CD14-positive monocyte (primary cell): ENCODE measurements around the gene GPR37L1. TPM values are rescaled to one million over a fixed set of nuclear protein-coding genes. Genes with fewer than 3 reads are reported as not detected.
A peak's percentile ranks its signal among the peaks of the same experiment; 100 is the strongest.

Experiments used
- DNase-seq, 3 donors: peaks; one replicate each; pipeline ENCODE4 v3.0.0-alpha.2; 2011 to 2022
- H2AFZ ChIP-seq: 2 replicates; pipeline ENCODE4 v1.6.0; 2012; ENCODE audit warnings: mild to moderate bottlenecking, low read depth, low read length, inconsistent platforms; ENCODE audit not compliant: insufficient read depth, poor library complexity, severe bottlenecking
- H3K27ac ChIP-seq, 2 donors: 1 replicate in 1 of 2; 2 replicates in 1 of 2; pipeline ENCODE4 v1.5.1; 2012 to 2013; ENCODE audit warnings: low read length in 2 of 2, control low read depth in 1 of 2, inconsistent platforms in 1 of 2, low read depth in 1 of 2, mild to moderate bottlenecking in 1 of 2
- H3K27me3 ChIP-seq, 2 donors: one replicate each; pipeline versions ENCODE4 v1.6.0 to v1.6.1; 2011 to 2013; ENCODE audit warnings: low read length in 2 of 2; ENCODE audit not compliant: control insufficient read depth in 2 of 2, insufficient read depth in 2 of 2
- H3K36me3 ChIP-seq, 2 donors: replicated peaks in 1 of 2; 1 replicate in 1 of 2; 2 replicates in 1 of 2; pipeline versions ENCODE4 v1.5.1 to v1.6.1; 2012 to 2013; ENCODE audit warnings: low read length in 2 of 2, control low read depth in 1 of 2, inconsistent platforms in 1 of 2, mild to moderate bottlenecking in 1 of 2; ENCODE audit not compliant: insufficient read depth in 2 of 2, control insufficient read depth in 1 of 2
- H3K4me1 ChIP-seq, 2 donors: 1 replicate in 1 of 2; 2 replicates in 1 of 2; pipeline versions ENCODE4 v1.5.1 to v1.6.1; 2012 to 2013; ENCODE audit warnings: low read length in 2 of 2, control low read depth in 1 of 2, inconsistent platforms in 1 of 2, mild to moderate bottlenecking in 1 of 2, moderate library complexity in 1 of 2; ENCODE audit not compliant: insufficient read depth in 2 of 2, control insufficient read depth in 1 of 2
- H3K4me2 ChIP-seq: replicated peaks from 2 replicates; pipeline ENCODE3; 2012; ENCODE audit warnings: low read length, moderate library complexity, mild to moderate bottlenecking; ENCODE audit not compliant: poor library complexity, severe bottlenecking; ENCODE audit errors: extremely low read depth
- H3K4me3 ChIP-seq, 3 experiments: fragments of 200-600 bp in 1 of 3; sonication (generic) in 1 of 3; replicated peaks in 1 of 3; 1 replicate in 2 of 3; 2 replicates in 1 of 3; pipeline ENCODE4 v1.5.1; 2011 to 2013; ENCODE audit warnings: low read length in 3 of 3, mild to moderate bottlenecking in 3 of 3, control low read depth in 2 of 3, low read depth in 2 of 3, inconsistent platforms in 1 of 3, moderate library complexity in 1 of 3
- H3K79me2 ChIP-seq: 2 replicates; pipeline ENCODE4 v1.6.0; 2012; ENCODE audit warnings: mild to moderate bottlenecking, control low read depth, inconsistent platforms, low read length, moderate library complexity; ENCODE audit not compliant: insufficient read depth
- H3K9ac ChIP-seq: 2 replicates; pipeline ENCODE4 v1.6.0; 2017; ENCODE audit warnings: low read length, mild to moderate bottlenecking; ENCODE audit not compliant: insufficient read depth, poor library complexity, severe bottlenecking
- H3K9me3 ChIP-seq, 2 donors: replicated peaks in 1 of 2; 1 replicate in 1 of 2; 2 replicates in 1 of 2; pipeline versions ENCODE4 v1.5.1 to v1.6.1; 2012 to 2013; ENCODE audit warnings: low read length in 2 of 2, control low read depth in 1 of 2; ENCODE audit not compliant: control insufficient read depth in 1 of 2, insufficient read depth in 1 of 2
- H4K20me1 ChIP-seq: 2 replicates; pipeline ENCODE4 v1.6.0; 2012; ENCODE audit warnings: mild to moderate bottlenecking, low read length, control low read depth, moderate library complexity; ENCODE audit not compliant: insufficient read depth
- H3K27ac Mint-ChIP-seq, 7 donors: one replicate each; pipeline ENCODE4 v1.8.0; 2020; ENCODE audit warnings: mild to moderate bottlenecking in 7 of 7, mixed read lengths in 7 of 7, moderate library complexity in 6 of 7, inconsistent platforms in 2 of 7
- H3K27me3 Mint-ChIP-seq, 3 donors: one replicate each; pipeline ENCODE4 v1.8.0; 2021 to 2022; ENCODE audit warnings: low read depth in 3 of 3, mild to moderate bottlenecking in 3 of 3, mixed read lengths in 3 of 3, moderate library complexity in 3 of 3, inconsistent platforms in 1 of 3
- H3K36me3 Mint-ChIP-seq, 2 donors: one replicate each; pipeline ENCODE4 v1.8.0; 2020; ENCODE audit warnings: mixed read lengths in 2 of 2, inconsistent platforms in 1 of 2, mild to moderate bottlenecking in 1 of 2
- H3K4me1 Mint-ChIP-seq: one replicate; pipeline ENCODE4 v1.8.0; 2020; ENCODE audit warnings: mild to moderate bottlenecking, mixed read lengths
- H3K4me3 Mint-ChIP-seq, 2 donors: one replicate each; pipeline ENCODE4 v1.8.0; 2020; ENCODE audit warnings: mild to moderate bottlenecking in 2 of 2, mixed read lengths in 2 of 2, moderate library complexity in 1 of 2
- H3K9me3 Mint-ChIP-seq, 7 donors: one replicate each; pipeline ENCODE4 v1.8.0; 2020 to 2022; ENCODE audit warnings: mixed read lengths in 7 of 7, mild to moderate bottlenecking in 6 of 7, moderate library complexity in 6 of 7, inconsistent platforms in 2 of 7
- WGBS: methylation state at CpG from one replicate; pipeline ENCODE4 v1.1.5; 2013; ENCODE audit warnings: missing lambda C conversion rate; ENCODE audit not compliant: insufficient coverage; 5-methylcytosine and 5-hydroxymethylcytosine counted together
- intact Hi-C, 2 donors: fragments of 100-400 bp; cut with micrococcal nuclease; formaldehyde crosslinking; loops; one replicate each; pipeline versions ENCODE4 v1.15.0 to v1.15.1; 2023
- polyA plus RNA-seq, 3 donors: library from polyadenylated mRNA; depleted of rRNA in 1 of 3; unstranded in 2 of 3; stranded (reverse) in 1 of 3; fragments of 300-500 nt in 2 of 3; fragments of >200 nt in 1 of 3; fragmentation: Illumina TruSeq in 2 of 3; gene quantifications; 1 replicate in 2 of 3; 2 replicates in 1 of 3; pipeline ENCODE4 v1.2.3, GENCODE V29; 2012 to 2021
- TF ChIP-seq, protein P1 (sequence below): fragments of 200-600 bp; IDR thresholded peaks from one replicate; pipeline ENCODE4 v1.8.0; 2022; ENCODE audit warnings: antibody characterized with exemption, mild to moderate bottlenecking

The GPR37L1 gene
- polyA plus RNA-seq, 3 donors, result 0.06 to 0.13 TPM; not detected in 1

DNA sequence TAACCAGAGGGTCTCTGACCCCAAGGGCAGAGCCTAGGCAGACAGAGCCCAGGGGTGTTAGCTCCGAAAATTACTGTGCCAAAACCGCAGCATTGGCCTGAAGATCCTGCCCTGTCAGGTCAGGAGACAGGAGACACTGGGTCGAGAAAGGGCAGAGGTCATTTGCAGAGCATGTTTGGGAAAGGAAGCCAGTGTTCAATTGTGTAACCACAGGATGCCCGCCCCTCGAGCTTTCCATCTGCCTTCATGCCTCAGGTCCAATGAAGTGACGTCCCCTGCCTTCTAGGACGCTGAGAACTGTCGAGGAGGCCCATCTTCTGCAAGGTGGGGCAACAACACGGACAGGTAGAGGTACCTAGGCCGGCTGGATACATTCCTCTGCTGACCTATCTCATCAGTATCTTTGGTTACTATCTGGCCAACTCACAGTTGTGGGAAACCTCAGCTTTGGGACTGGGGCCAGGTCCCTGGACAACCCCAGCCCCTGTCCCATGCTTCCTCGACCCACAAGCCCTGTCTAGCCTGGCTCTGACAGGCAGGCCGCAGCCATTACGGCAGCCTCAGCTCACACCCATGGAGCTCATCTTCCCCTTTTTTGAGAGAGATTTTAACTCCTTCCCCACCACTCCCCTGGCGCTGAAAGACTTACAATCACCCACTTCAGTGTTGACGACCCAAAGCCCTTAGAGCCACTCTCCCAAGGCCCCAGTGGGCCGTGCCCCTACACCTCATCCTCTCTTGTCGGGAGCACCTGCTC, 20.5 kb downstream of the GPR37L1 start:
- TF ChIP-seq, protein P1, sequence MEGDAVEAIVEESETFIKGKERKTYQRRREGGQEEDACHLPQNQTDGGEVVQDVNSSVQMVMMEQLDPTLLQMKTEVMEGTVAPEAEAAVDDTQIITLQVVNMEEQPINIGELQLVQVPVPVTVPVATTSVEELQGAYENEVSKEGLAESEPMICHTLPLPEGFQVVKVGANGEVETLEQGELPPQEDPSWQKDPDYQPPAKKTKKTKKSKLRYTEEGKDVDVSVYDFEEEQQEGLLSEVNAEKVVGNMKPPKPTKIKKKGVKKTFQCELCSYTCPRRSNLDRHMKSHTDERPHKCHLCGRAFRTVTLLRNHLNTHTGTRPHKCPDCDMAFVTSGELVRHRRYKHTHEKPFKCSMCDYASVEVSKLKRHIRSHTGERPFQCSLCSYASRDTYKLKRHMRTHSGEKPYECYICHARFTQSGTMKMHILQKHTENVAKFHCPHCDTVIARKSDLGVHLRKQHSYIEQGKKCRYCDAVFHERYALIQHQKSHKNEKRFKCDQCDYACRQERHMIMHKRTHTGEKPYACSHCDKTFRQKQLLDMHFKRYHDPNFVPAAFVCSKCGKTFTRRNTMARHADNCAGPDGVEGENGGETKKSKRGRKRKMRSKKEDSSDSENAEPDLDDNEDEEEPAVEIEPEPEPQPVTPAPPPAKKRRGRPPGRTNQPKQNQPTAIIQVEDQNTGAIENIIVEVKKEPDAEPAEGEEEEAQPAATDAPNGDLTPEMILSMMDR, result no peak
- H3K4me3 Mint-ChIP-seq, result peak overlapping the region; percentile 98 to 99
- peaks cover 27 to 36% of the 10 kb centered on the region in 2 donors for H3K4me1 ChIP-seq
- peak overlapping the region; percentile 88 for H3K9ac ChIP-seq
- H3K4me1 Mint-ChIP-seq, result peaks cover 38% of the 10 kb centered on the region
- H3K4me3 ChIP-seq, result peak overlapping the region; percentile 73 to 95 (median 76)
- peaks cover 69% of the 10 kb centered on the region for H3K79me2 ChIP-seq
- H3K27ac Mint-ChIP-seq, result peak overlapping the region; percentile 97 to 99 (median 98)
- peak overlapping the region; percentile 91 to 92 for H3K27ac ChIP-seq
- H3K36me3 ChIP-seq, result peaks cover 15 to 34% of the 10 kb centered on the region in 2 donors
- peak; percentile 72 to 76 (median 72) for DNase-seq
- WGBS, result 0% methylated on average over 15 of the region's 17 CpGs
- peaks cover 53% of the 10 kb centered on the region for H4K20me1 ChIP-seq
- H3K27me3 ChIP-seq, result no peaks in the 10 kb centered on the region
- no peaks in the 10 kb centered on the region for H3K9me3 Mint-ChIP-seq
- intact Hi-C loops, result loop anchor here in 1 of 2 donors (1.0 to 10.0 kb wide), 2 partner anchors 19 to 258 kb away; partner anchors contain the start of gene SHISA4
- H2AFZ ChIP-seq, result peak overlapping the region; percentile 51
- H3K36me3 Mint-ChIP-seq, result peaks cover 22 to 50% of the 10 kb centered on the region in 2 donors
- H3K27me3 Mint-ChIP-seq, result peaks cover 0 to 8% (median 0%) of the 10 kb centered on the region in 3 donors
- H3K9me3 ChIP-seq, result no peaks in the 10 kb centered on the region
- H3K4me2 ChIP-seq, result peak overlapping the region; percentile 95

DNA sequence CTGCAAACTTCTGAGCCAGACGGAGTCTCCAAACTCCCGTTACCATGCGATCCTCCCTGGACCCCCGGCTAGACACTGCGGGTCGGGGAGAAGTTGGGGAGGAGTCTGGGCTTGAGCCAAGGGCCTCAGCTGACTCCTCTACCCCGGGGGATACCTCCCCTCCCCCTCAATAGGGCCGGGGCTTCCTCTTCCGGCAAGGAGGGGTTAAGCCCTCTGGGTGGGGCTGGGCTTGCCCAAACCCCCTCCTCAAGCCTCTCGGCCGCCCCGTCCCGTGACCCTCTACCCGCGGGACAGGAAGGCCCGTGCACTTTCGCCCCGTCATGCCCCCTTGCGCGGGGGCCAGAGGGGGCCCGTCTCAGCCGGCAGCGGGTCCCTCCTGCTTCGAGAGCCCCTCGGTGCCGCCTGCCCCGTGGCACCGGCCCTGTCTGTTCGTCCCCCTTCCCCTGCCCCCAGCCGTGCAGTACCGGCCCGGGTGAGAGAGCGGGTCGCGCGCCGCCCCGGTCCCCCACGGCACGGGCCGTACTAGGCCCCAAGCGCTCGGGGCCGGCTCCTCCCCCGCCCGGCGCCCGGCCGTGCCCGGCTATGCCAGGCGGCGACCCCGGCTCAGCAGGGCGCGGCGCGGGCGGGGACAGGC, 21.2 kb downstream of the GPR37L1 start:
- peak overlapping the region; percentile 88 for H3K9ac ChIP-seq
- H3K4me1 ChIP-seq, result peaks cover 27 to 36% of the 10 kb centered on the region in 2 donors
- intact Hi-C loops, result loop anchor here in 1 of 2 donors (1.0 to 10.0 kb wide), 2 partner anchors 18 to 259 kb away; partner anchors contain the start of gene SHISA4
- H3K4me3 ChIP-seq, result peak overlapping the region; percentile 73 to 95 (median 76)
- no peaks in the 10 kb centered on the region for H3K9me3 Mint-ChIP-seq
- peak; percentile 44 to 61 (median 58) for DNase-seq
- TF ChIP-seq, protein P1, result no peak
- H3K27ac ChIP-seq, result peak overlapping the region; percentile 91 to 92
- H3K4me3 Mint-ChIP-seq, result peak overlapping the region; percentile 98 to 99
- whole genome bisulfite sequencing, result under 1% methylated on average over 51 of the region's 58 CpGs
- peaks cover 38% of the 10 kb centered on the region for H3K4me1 Mint-ChIP-seq
- no peaks in the 10 kb centered on the region for H3K9me3 ChIP-seq
- H3K79me2 ChIP-seq, result peaks cover 62% of the 10 kb centered on the region
- peak overlapping the region; percentile 95 for H3K4me2 ChIP-seq
- H3K36me3 Mint-ChIP-seq, result peaks cover 17 to 50% of the 10 kb centered on the region in 2 donors
- H3K27ac Mint-ChIP-seq, result peak overlapping the region; percentile 97 to 99 (median 98)
- peaks cover 46% of the 10 kb centered on the region for H4K20me1 ChIP-seq
- H3K27me3 ChIP-seq, result no peaks in the 10 kb centered on the region
- peaks cover 0 to 8% (median 0%) of the 10 kb centered on the region in 3 donors for H3K27me3 Mint-ChIP-seq
- peak overlapping the region; percentile 51 for H2AFZ ChIP-seq
- peaks cover 10 to 34% of the 10 kb centered on the region in 2 donors for H3K36me3 ChIP-seq
